HG03097 (cell line): ENCODE data around the gene TNFSF15.
"Not testable (repeated sequence)": the region's sequence is repeated elsewhere in the genome, so short reads cannot be mapped to it uniquely, and the experiment has no call there.

Experiments
- ATAC-seq: cut with Tn5 transposase; IDR thresholded peaks from one replicate; pipeline ENCODE4 v1.9.1; 2021; ENCODE audit not compliant: unreplicated experiment, low FRiP score

Gene TNFSF15

GRCh38 chr9:114757984-114758383 is 47.9 kb downstream of the TNFSF15 start:
- no peak for ATAC-seq

GRCh38 chr9:114757395-114757794 is 48.4 kb downstream of the TNFSF15 start:
- no peak for ATAC-seq

GRCh38 chr9:114756920-114757319 is 48.9 kb downstream of the TNFSF15 start:
- ATAC-seq = no peak

- no peak for ATAC-seq
Observed at GRCh38 chr9:114754581-114754980, 51.3 kb downstream of the TNFSF15 start.

- no peak for ATAC-seq
Observed at GRCh38 chr9:114746591-114747346, 59.1 kb downstream of the TNFSF15 start.

GRCh38 chr9:114745879-114746550 is 59.8 kb downstream of the TNFSF15 start:
- ATAC-seq = no peak

GRCh38 chr9:114745108-114745848 is 60.6 kb downstream of the TNFSF15 start:
- no peak for ATAC-seq

GRCh38 chr9:114743446-114743845 is 62.4 kb downstream of the TNFSF15 start:
- no peak for ATAC-seq

- ATAC-seq = no peak
Observed at GRCh38 chr9:114742947-114743346, 62.9 kb downstream of the TNFSF15 start.

- ATAC-seq = not testable (repeated sequence)
Observed at GRCh38 chr9:114741521-114741920, 64.3 kb downstream of the TNFSF15 start.

GRCh38 chr9:114738581-114739316 is 67.1 kb downstream of the TNFSF15 start:
- no peak for ATAC-seq

GRCh38 chr9:114737847-114738246 is 68.0 kb downstream of the TNFSF15 start:
- ATAC-seq = no peak

- no peak for ATAC-seq
Observed at GRCh38 chr9:114737118-114737517, 68.7 kb downstream of the TNFSF15 start.

GRCh38 chr9:114735704-114736103 is 70.1 kb downstream of the TNFSF15 start:
- no peak for ATAC-seq

- ATAC-seq = not testable (repeated sequence)
Observed at GRCh38 chr9:114735139-114735538, 70.7 kb downstream of the TNFSF15 start.
